ENCODE measurements around the gene MGAM2.
"Not testable (repeated sequence)": the region's sequence is repeated elsewhere in the genome, so short reads cannot be mapped to it uniquely, and the experiment has no call there.

- not testable (repeated sequence) for TF ChIP-seq CTCF (conservative IDR thresholded peaks at IDR 0.05; ENCODE audit: low read depth in 2 of 2); EZH2 (IDR thresholded peaks at IDR 0.05; ENCODE audit: low read depth, unreplicated experiment); EZH2phosphoT487 (IDR thresholded peaks at IDR 0.05; ENCODE audit: unreplicated experiment); JUNB (IDR thresholded peaks at IDR 0.05; ENCODE audit: unreplicated experiment)
Measured at GRCh38 chr7:142101794-142102193, 9.7 kb upstream of the MGAM2 start.
